Measurements from ENCODE around the gene KCNH4.

GRCh38 chr17:42153919-42154742 is 26.8 kb downstream of the KCNH4 start:
- no peak for TF ChIP-seq CTCF (optimal IDR thresholded peaks at IDR 0.05 in 1 of 3, IDR thresholded peaks at IDR 0.05 in 1 of 3, conservative IDR thresholded peaks at IDR 0.05 in 1 of 3; ENCODE audit: extremely low read depth in 1 of 3, insufficient read depth in 2 of 3, low read length in 3 of 3)
- TF ChIP-seq EZH2 (IDR thresholded peaks at IDR 0.05; ENCODE audit: low read length): no peak
